CD4-positive, CD25-positive, alpha-beta regulatory T cell (primary cell): ENCODE measurements around the gene ANO8. TPM values are rescaled to one million over a fixed set of nuclear protein-coding genes. Genes with fewer than 3 reads are reported as not detected.

Experiments used
- ATAC-seq, 2 donors: fragments of 150-1000 bp; cut with Tn5 transposase; one replicate each; pipeline ENCODE4 v1.10.0; 2021; ENCODE audit warnings: low read depth in 2 of 2, moderate number of reproducible peaks in 2 of 2, moderate library complexity in 1 of 2
- DNase-seq, 3 donors: peaks; one replicate each; pipeline versions ENCODE4 v3.0.0 to v3.0.0-alpha.2; 2012 to 2022; ENCODE audit warnings: mixed read lengths in 1 of 3
- H3K27ac ChIP-seq: one replicate; pipeline ENCODE4 v1.7.0; 2013; ENCODE audit warnings: mild to moderate bottlenecking, low read length; ENCODE audit not compliant: insufficient read depth, poor library complexity, severe bottlenecking
- H3K27me3 ChIP-seq: one replicate; pipeline ENCODE4 v1.7.0; 2013; ENCODE audit warnings: low read length; ENCODE audit not compliant: control insufficient read depth, insufficient read depth
- H3K36me3 ChIP-seq: one replicate; pipeline ENCODE4 v1.7.0; 2013; ENCODE audit warnings: mild to moderate bottlenecking, low read length, moderate library complexity; ENCODE audit not compliant: control insufficient read depth, insufficient read depth
- H3K4me1 ChIP-seq: 2 replicates; pipeline ENCODE4 v1.7.0; 2013; ENCODE audit warnings: mild to moderate bottlenecking, low read length; ENCODE audit not compliant: insufficient read depth, control insufficient read depth, poor library complexity, severe bottlenecking
- H3K4me3 ChIP-seq: one replicate; pipeline ENCODE4 v1.7.0; 2013; ENCODE audit warnings: low read depth, mild to moderate bottlenecking, low read length, moderate library complexity
- H3K9me3 ChIP-seq, 2 experiments: 1 replicate in 1 of 2; 2 replicates in 1 of 2; pipeline ENCODE4 v1.7.0; 2013; ENCODE audit warnings: low read length in 2 of 2, mild to moderate bottlenecking in 1 of 2, moderate library complexity in 1 of 2; ENCODE audit not compliant: control insufficient read depth in 2 of 2
- H3K27ac Mint-ChIP-seq, 3 donors: one replicate each; pipeline ENCODE4 v1.8.0; 2020 to 2022; ENCODE audit warnings: mild to moderate bottlenecking in 3 of 3, mixed read lengths in 3 of 3, moderate library complexity in 2 of 3
- H3K27me3 Mint-ChIP-seq: one replicate; pipeline ENCODE4 v1.8.0; 2022; ENCODE audit warnings: mild to moderate bottlenecking, mixed read lengths
- H3K36me3 Mint-ChIP-seq: one replicate; pipeline ENCODE4 v1.8.0; 2020; ENCODE audit warnings: mixed read lengths
- H3K4me1 Mint-ChIP-seq, 4 donors: one replicate each; pipeline ENCODE4 v1.8.0; 2020 to 2022; ENCODE audit warnings: mixed read lengths in 4 of 4, mild to moderate bottlenecking in 1 of 4
- H3K4me3 Mint-ChIP-seq, 4 donors: one replicate each; pipeline ENCODE4 v1.8.0; 2020 to 2022; ENCODE audit warnings: mild to moderate bottlenecking in 4 of 4, mixed read lengths in 4 of 4, moderate library complexity in 3 of 4
- H3K9me3 Mint-ChIP-seq, 7 donors: one replicate each; pipeline ENCODE4 v1.8.0; 2020 to 2022; ENCODE audit warnings: mixed read lengths in 7 of 7, mild to moderate bottlenecking in 3 of 7, moderate library complexity in 2 of 7
- polyA plus RNA-seq, 4 donors: library from polyadenylated mRNA; unstranded; fragments of 300-500 nt; fragmentation: Illumina TruSeq; gene quantifications; one replicate each; pipeline ENCODE4 v1.2.3, GENCODE V29; 2021
- total RNA-seq: library from RNA; stranded (reverse); gene quantifications from one replicate; pipeline ENCODE4 v1.2.3, GENCODE V29; 2022

The ANO8 gene
- total and polyA plus RNA-seq, 5 donors from 2014 or later, result 0.06 to 17.8 (median 0.10) TPM; not detected in 1

DNA sequence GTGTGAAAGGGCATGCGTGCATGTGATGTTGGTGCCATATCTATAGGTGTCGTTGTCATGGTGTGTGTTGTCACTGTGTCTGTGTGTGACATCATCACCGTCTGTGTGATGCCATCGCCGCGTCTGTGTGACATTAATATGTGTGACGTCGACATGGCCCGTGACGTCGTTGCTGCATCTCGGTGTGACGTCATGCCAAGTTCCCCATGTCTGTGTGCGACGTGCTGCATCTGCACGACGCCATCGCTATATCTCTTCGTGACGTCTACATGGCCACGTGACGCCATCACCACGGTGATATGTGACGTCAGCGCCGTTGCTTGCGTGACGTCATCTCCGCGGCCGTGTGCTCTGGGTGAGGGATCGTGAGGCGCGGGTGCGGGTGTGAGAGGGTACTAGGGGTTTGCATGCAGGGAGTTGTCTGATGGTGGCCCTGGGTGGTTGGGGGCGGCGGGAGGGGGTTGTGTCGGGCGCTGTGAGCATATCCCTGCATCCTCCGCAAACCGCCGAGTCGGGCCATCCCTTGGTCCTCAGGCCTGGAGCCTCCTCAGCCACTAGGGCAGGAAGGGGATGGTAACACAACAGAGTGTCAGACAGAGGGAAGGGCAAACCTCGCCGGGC is 17.3 kb upstream of the ANO8 start:
- no peak for DNase-seq
- no peaks in the 10 kb centered on the region for H3K27me3 ChIP-seq
- no peaks in the 10 kb centered on the region for H3K4me1 ChIP-seq
- no peak overlapping the region for H3K4me3 ChIP-seq
- peaks cover 0 to 4% (median 0%) of the 10 kb centered on the region in 4 donors for H3K4me1 Mint-ChIP-seq
- no peak overlapping the region for H3K27ac Mint-ChIP-seq
- H3K36me3 Mint-ChIP-seq, result no peaks in the 10 kb centered on the region
- no peaks in the 10 kb centered on the region for H3K9me3 ChIP-seq
- peaks cover 22% of the 10 kb centered on the region for H3K27me3 Mint-ChIP-seq
- no peak overlapping the region for H3K27ac ChIP-seq
- ATAC-seq, result no peak
- peaks cover 0 to 1% (median 0%) of the 10 kb centered on the region in 7 donors for H3K9me3 Mint-ChIP-seq
- no peaks in the 10 kb centered on the region for H3K36me3 ChIP-seq
- H3K4me3 Mint-ChIP-seq, result no peak overlapping the region

DNA sequence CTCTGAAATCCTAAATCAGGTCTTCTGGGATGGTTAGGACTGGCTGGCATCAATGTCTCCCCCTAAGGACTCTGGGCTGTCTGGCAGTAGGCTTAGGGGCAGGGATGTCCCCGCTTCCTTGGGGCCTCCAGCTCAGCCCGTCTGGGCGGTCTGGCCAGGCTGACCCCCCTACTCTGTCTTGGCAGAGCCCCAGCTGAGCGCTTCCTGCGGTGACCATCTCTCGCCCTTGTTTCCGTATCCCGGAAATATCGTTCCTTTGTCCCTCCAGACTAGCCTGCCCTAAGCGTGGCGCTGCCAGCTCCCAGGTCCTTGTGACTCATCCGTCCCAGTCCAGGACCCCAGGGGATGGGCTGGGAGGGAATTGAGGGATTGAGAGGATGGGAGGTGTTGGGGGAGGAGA is 14.0 kb upstream of the ANO8 start:
- no peak overlapping the region for H3K27ac Mint-ChIP-seq
- no peak for ATAC-seq
- H3K27me3 ChIP-seq, result no peaks in the 10 kb centered on the region
- H3K4me1 Mint-ChIP-seq, result peaks cover 0 to 10% (median 6%) of the 10 kb centered on the region in 4 donors
- no peaks in the 10 kb centered on the region for H3K36me3 ChIP-seq
- no peak for DNase-seq
- H3K9me3 ChIP-seq, result no peaks in the 10 kb centered on the region
- H3K27ac ChIP-seq, result no peak overlapping the region
- H3K27me3 Mint-ChIP-seq, result peaks cover 20% of the 10 kb centered on the region
- H3K36me3 Mint-ChIP-seq, result no peaks in the 10 kb centered on the region
- no peak overlapping the region for H3K4me3 ChIP-seq
- no peak overlapping the region for H3K4me3 Mint-ChIP-seq
- H3K9me3 Mint-ChIP-seq, result no peaks in the 10 kb centered on the region
- peaks cover 6% of the 10 kb centered on the region for H3K4me1 ChIP-seq

DNA sequence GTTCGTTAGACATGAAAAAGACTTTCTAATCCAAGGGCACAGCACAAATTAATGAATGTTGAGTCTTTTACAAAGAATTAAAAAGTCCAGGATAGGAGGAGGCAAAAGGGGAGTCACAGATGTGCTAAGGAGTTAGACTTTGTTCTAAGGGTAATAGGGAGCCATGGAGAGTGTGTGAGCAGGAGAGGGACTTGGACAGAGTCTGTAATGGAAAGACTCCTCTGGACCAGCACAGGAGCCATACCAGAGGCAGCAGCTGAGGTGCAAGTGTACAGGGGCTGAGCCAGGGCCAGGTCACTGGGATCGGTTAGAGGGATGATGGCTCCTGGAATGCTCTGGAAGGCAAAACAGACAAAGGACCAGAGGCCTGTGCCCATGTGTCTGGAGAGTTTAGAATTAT is 13.2 kb upstream of the ANO8 start:
- Mint-ChIP-seq H3K4me1 (peaks cover 0 to 10% (median 6%) of the 10 kb centered on the region in 4 donors), H3K9me3 (no peaks in the 10 kb centered on the region), H3K36me3 (no peaks in the 10 kb centered on the region), H3K27me3 (peaks cover 13% of the 10 kb centered on the region), H3K4me3 (no peak overlapping the region), H3K27ac (no peak overlapping the region)
- H3K36me3 ChIP-seq, result no peaks in the 10 kb centered on the region
- DNase-seq (no peak), ATAC-seq (no peak)
- no peak overlapping the region for H3K4me3 ChIP-seq
- no peaks in the 10 kb centered on the region for H3K9me3 ChIP-seq
- H3K27me3 ChIP-seq, result no peaks in the 10 kb centered on the region
- H3K27ac ChIP-seq, result no peak overlapping the region
- H3K4me1 ChIP-seq, result peaks cover 6% of the 10 kb centered on the region

DNA sequence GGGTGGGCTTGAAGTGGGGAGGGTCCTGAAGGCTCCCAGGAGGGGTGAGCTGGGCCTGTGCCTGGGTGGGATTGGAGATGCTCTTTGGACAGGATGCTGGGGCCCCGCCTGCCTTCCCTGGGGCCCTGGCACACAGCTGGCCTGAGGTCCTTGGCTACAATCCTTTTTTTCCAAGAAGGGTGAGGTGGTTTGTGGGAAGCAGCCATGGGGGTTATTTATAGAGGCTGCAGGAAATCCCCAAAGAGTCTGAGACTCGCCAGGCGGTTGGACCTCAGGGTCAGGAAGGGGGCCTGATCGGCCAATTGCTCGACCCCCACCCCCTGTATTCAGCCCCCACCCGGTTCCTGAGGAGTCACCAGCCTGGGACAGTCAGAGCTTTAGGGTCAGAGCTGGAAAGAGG is 12.7 kb upstream of the ANO8 start:
- Mint-ChIP-seq H3K4me1 (peaks cover 0 to 10% (median 7%) of the 10 kb centered on the region in 4 donors), H3K4me3 (no peak overlapping the region), H3K36me3 (no peaks in the 10 kb centered on the region), H3K27me3 (peaks cover 9% of the 10 kb centered on the region), H3K27ac (no peak overlapping the region), H3K9me3 (no peaks in the 10 kb centered on the region)
- Histone ChIP-seq H3K36me3 (no peaks in the 10 kb centered on the region), H3K27me3 (no peaks in the 10 kb centered on the region), H3K9me3 (no peaks in the 10 kb centered on the region), H3K4me3 (no peak overlapping the region), H3K4me1 (peaks cover 6% of the 10 kb centered on the region), H3K27ac (no peak overlapping the region)
- ATAC-seq (no peak), DNase-seq (no peak)

DNA sequence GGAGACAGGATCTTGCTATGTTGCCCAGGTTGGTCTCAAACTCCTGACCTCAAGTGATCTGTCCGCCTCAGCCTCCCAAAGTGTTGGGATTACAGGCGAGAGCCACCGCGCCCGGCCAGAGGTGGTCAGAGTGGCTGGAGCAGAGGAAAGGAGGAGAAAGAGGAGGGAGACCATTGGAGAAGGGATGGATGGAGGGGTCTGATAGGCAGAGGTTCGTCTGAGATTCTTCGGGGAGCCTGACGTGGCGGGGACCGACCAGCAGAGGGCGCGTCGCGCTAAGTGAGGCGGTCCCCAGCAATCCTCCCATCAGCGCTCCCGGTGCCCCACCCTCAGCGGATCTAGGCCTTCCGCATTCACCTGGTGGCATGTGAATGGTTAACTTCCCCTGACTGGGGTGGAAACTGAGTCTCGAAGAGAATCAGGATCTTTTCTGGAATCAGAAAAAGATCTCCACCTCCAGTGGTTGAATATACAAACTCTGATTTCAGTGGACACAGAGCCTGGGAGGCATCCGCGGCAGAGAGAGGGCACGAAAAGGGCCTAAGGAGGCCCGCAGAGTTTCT is 11.5 kb upstream of the ANO8 start:
- peaks cover 6% of the 10 kb centered on the region for H3K4me1 ChIP-seq
- no peaks in the 10 kb centered on the region for H3K9me3 ChIP-seq
- ATAC-seq, result peak; percentile 72 to 92
- H3K27me3 ChIP-seq, result no peaks in the 10 kb centered on the region
- H3K36me3 ChIP-seq, result no peaks in the 10 kb centered on the region
- DNase-seq, result peak; percentile 63 to 75 (median 68)
- H3K4me1 Mint-ChIP-seq, result peaks cover 0 to 9% (median 5%) of the 10 kb centered on the region in 4 donors
- peak overlapping the region in 2 of 4 donors; percentile 43 to 72 for H3K4me3 Mint-ChIP-seq
- no peaks in the 10 kb centered on the region for H3K36me3 Mint-ChIP-seq
- no peak overlapping the region for H3K4me3 ChIP-seq
- H3K27me3 Mint-ChIP-seq, result peaks cover 9% of the 10 kb centered on the region
- H3K9me3 Mint-ChIP-seq, result peaks cover 0 to 2% (median 0%) of the 10 kb centered on the region in 7 donors
- no peak overlapping the region for H3K27ac ChIP-seq
- H3K27ac Mint-ChIP-seq, result no peak overlapping the region

DNA sequence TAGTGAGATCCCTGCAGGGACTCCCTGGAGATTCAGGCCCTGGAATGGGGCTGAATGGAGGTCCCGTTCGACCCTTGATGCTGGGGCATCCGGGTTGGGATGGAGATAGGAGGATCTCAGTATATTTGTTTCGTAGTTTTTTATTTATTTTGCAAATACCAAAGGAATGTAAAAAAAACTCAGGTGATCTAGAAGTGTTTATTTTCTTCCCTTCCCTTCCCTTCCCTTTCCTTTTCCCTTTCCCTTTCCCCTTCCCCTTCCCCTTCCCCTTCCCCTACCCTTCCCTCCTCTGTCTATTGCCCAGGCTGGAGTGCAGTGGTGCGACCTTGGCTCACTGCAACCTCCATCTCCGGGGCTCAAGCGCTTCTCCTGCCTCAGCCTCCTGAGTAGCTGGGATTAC is 7.2 kb upstream of the ANO8 start:
- ATAC-seq (no peak), DNase-seq (no peak)
- Mint-ChIP-seq H3K36me3 (no peaks in the 10 kb centered on the region), H3K9me3 (peaks cover 0 to 2% (median 0%) of the 10 kb centered on the region in 7 donors), H3K27ac (no peak overlapping the region), H3K27me3 (no peaks in the 10 kb centered on the region), H3K4me1 (peaks cover 0 to 30% (median 12%) of the 10 kb centered on the region in 4 donors), H3K4me3 (peak overlapping the region in 1 of 4 donors; percentile 58)
- H3K9me3 ChIP-seq, result no peaks in the 10 kb centered on the region
- H3K4me1 ChIP-seq, result peaks cover 24% of the 10 kb centered on the region
- H3K27ac ChIP-seq, result no peak overlapping the region
- H3K27me3 ChIP-seq, result no peaks in the 10 kb centered on the region
- H3K36me3 ChIP-seq, result no peaks in the 10 kb centered on the region
- no peak overlapping the region for H3K4me3 ChIP-seq

DNA sequence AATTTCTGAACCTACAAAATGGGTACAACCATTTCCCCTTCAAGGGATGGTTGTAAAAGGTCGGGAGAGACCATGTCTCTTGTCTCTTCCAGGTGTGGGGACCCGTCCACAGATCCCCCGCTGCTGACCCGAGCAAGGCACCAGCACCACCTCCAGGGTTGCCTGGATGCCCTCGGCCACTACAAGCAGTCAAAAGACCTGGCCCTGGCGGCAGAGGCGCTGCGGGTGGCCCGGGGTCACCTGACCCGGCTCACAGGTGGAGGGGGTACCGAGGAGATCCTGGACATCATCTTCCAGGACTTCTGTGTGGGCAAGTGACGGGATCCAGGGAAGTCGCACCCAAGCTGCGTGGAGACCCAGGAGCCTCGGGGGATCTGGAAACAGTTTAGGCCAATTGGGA is 6.7 kb upstream of the ANO8 start:
- Mint-ChIP-seq H3K27ac (no peak overlapping the region), H3K9me3 (peaks cover 0 to 2% (median 0%) of the 10 kb centered on the region in 7 donors), H3K36me3 (no peaks in the 10 kb centered on the region), H3K4me3 (peak overlapping the region in 1 of 4 donors; percentile 27), H3K4me1 (peaks cover 0 to 33% (median 11%) of the 10 kb centered on the region in 4 donors), H3K27me3 (no peaks in the 10 kb centered on the region)
- ATAC-seq, result no peak
- Histone ChIP-seq H3K36me3 (no peaks in the 10 kb centered on the region), H3K4me1 (peaks cover 28% of the 10 kb centered on the region), H3K4me3 (no peak overlapping the region), H3K27ac (no peak overlapping the region), H3K9me3 (no peaks in the 10 kb centered on the region), H3K27me3 (no peaks in the 10 kb centered on the region)
- no peak for DNase-seq

DNA sequence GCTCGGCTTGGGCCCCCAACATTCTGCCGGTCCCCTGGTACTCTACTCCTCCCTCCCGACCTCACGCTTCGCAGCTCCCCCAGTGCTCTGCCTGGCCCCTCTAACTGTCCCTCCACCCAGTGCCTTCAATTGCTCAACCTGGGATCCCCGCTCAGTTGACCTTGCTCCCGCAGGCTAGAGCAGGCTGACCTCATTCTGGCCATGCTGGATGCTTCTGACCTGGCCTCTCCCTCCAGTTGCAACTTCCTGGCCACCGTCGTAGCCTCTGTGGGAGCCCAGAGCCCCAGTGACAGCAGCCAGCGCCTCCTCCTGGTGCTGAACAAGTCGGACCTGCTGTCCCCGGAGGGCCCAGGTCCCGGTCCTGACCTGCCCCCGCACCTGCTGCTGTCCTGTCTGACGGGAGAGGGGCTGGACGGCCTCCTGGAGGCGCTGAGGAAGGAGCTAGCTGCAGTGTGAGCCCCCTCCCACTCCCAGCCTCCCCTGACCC is 6.3 kb upstream of the ANO8 start:
- Histone ChIP-seq H3K27me3 (no peaks in the 10 kb centered on the region), H3K4me1 (peaks cover 26% of the 10 kb centered on the region), H3K4me3 (no peak overlapping the region), H3K36me3 (no peaks in the 10 kb centered on the region), H3K27ac (no peak overlapping the region), H3K9me3 (no peaks in the 10 kb centered on the region)
- no peak overlapping the region for H3K27ac Mint-ChIP-seq
- H3K4me3 Mint-ChIP-seq, result peak overlapping the region in 1 of 4 donors; percentile 76
- ATAC-seq (no peak), DNase-seq (no peak)
- peaks cover 0 to 31% (median 7%) of the 10 kb centered on the region in 4 donors for H3K4me1 Mint-ChIP-seq
- no peaks in the 10 kb centered on the region for H3K27me3 Mint-ChIP-seq
- no peaks in the 10 kb centered on the region for H3K36me3 Mint-ChIP-seq
- H3K9me3 Mint-ChIP-seq, result peaks cover 0 to 2% (median 0%) of the 10 kb centered on the region in 7 donors
